ENCODE measurements around the gene CD109. TPM values are rescaled to one million over a fixed set of nuclear protein-coding genes. Genes with fewer than 3 reads are reported as not detected.

Gene CD109
- total RNA-seq, 1 donor from 2014 or later: 14.3 TPM

- no peaks in the 10 kb centered on the region for H3K27me3 Mint-ChIP-seq (ENCODE audit: unreplicated experiment)
- no peak overlapping the region for H3K27ac Mint-ChIP-seq (ENCODE audit: unreplicated experiment)
- no peak for TF ChIP-seq CTCF (IDR thresholded peaks at IDR 0.05)
- no peak overlapping the region for H3K4me3 Mint-ChIP-seq (ENCODE audit: unreplicated experiment)
- H3K9me3 Mint-ChIP-seq (ENCODE audit: unreplicated experiment): no peaks in the 10 kb centered on the region
- DNase-seq (ENCODE audit: extremely low spot score, unreplicated experiment): no peak
- peaks cover 2% of the 10 kb centered on the region for H3K36me3 Mint-ChIP-seq (ENCODE audit: unreplicated experiment)
- H3K4me1 Mint-ChIP-seq (ENCODE audit: unreplicated experiment): no peaks in the 10 kb centered on the region
Observed at GRCh38 chr6:73728548-73729205, 32.7 kb downstream of the CD109 start.

- Mint-ChIP-seq H3K9me3 (ENCODE audit: unreplicated experiment) (no peaks in the 10 kb centered on the region), H3K4me3 (ENCODE audit: unreplicated experiment) (no peak overlapping the region), H3K27ac (ENCODE audit: unreplicated experiment) (no peak overlapping the region), H3K36me3 (ENCODE audit: unreplicated experiment) (peaks cover 2% of the 10 kb centered on the region), H3K27me3 (ENCODE audit: unreplicated experiment) (no peaks in the 10 kb centered on the region), H3K4me1 (ENCODE audit: unreplicated experiment) (no peaks in the 10 kb centered on the region)
- no peak for TF ChIP-seq CTCF (IDR thresholded peaks at IDR 0.05)
- DNase-seq (ENCODE audit: extremely low spot score, unreplicated experiment): no peak
Observed at GRCh38 chr6:73731285-73731684, 35.3 kb downstream of the CD109 start.

GRCh38 chr6:73732845-73733675 lies 37.1 kb downstream of the CD109 start:
- Mint-ChIP-seq H3K4me3 (ENCODE audit: unreplicated experiment) (no peak overlapping the region), H3K9me3 (ENCODE audit: unreplicated experiment) (no peaks in the 10 kb centered on the region), H3K27ac (ENCODE audit: unreplicated experiment) (no peak overlapping the region), H3K36me3 (ENCODE audit: unreplicated experiment) (peaks cover 2% of the 10 kb centered on the region), H3K4me1 (ENCODE audit: unreplicated experiment) (peaks cover under 1% of the 10 kb centered on the region), H3K27me3 (ENCODE audit: unreplicated experiment) (no peaks in the 10 kb centered on the region)
- peak; percentile 89 for DNase-seq (ENCODE audit: extremely low spot score, unreplicated experiment)
- TF ChIP-seq CTCF (IDR thresholded peaks at IDR 0.05): peak; percentile 89

GRCh38 chr6:73733791-73734190 lies 37.8 kb downstream of the CD109 start:
- Mint-ChIP-seq H3K4me3 (ENCODE audit: unreplicated experiment) (no peak overlapping the region), H3K27ac (ENCODE audit: unreplicated experiment) (no peak overlapping the region), H3K9me3 (ENCODE audit: unreplicated experiment) (no peaks in the 10 kb centered on the region), H3K36me3 (ENCODE audit: unreplicated experiment) (no peaks in the 10 kb centered on the region), H3K4me1 (ENCODE audit: unreplicated experiment) (peaks cover 7% of the 10 kb centered on the region), H3K27me3 (ENCODE audit: unreplicated experiment) (no peaks in the 10 kb centered on the region)
- TF ChIP-seq CTCF (IDR thresholded peaks at IDR 0.05): no peak
- DNase-seq (ENCODE audit: extremely low spot score, unreplicated experiment): no peak

GRCh38 chr6:73734832-73735453 lies 38.9 kb downstream of the CD109 start:
- H3K27ac Mint-ChIP-seq (ENCODE audit: unreplicated experiment): no peak overlapping the region
- DNase-seq (ENCODE audit: extremely low spot score, unreplicated experiment): no peak
- no peak overlapping the region for H3K4me3 Mint-ChIP-seq (ENCODE audit: unreplicated experiment)

More at GRCh38 chr6:73734832-73735453, 38.9 kb downstream of the CD109 start:
- H3K4me1 Mint-ChIP-seq (ENCODE audit: unreplicated experiment): peaks cover 13% of the 10 kb centered on the region
- H3K9me3 Mint-ChIP-seq (ENCODE audit: unreplicated experiment): no peaks in the 10 kb centered on the region
- H3K36me3 Mint-ChIP-seq (ENCODE audit: unreplicated experiment): no peaks in the 10 kb centered on the region
- no peak for TF ChIP-seq CTCF (IDR thresholded peaks at IDR 0.05)
- H3K27me3 Mint-ChIP-seq (ENCODE audit: unreplicated experiment): no peaks in the 10 kb centered on the region
